SU-DHL-6 (cell line): Measurements from ENCODE around the gene DST.

ENCODE experiments used
- H2AFZ ChIP-seq: fragments of 200-600 bp; sonication (generic); 2 replicates; pipeline ENCODE4 v1.6.1; 2014; ENCODE audit warnings: low read depth, mild to moderate bottlenecking, moderate library complexity, mixed read lengths, antibody characterized with exemption, low read length; ENCODE audit not compliant: severe bottlenecking
- H3F3A ChIP-seq: fragments of 200-600 bp; shearing (Covaris generic); 2 replicates; pipeline ENCODE4 v1.6.0; 2016; ENCODE audit warnings: antibody characterized with exemption, mild to moderate bottlenecking; ENCODE audit not compliant: insufficient read depth
- H3K27ac ChIP-seq: fragments of 200-600 bp; sonication (generic); 2 replicates; pipeline ENCODE4 v1.5.1; 2016; ENCODE audit warnings: low read depth, mild to moderate bottlenecking, low read length, moderate library complexity, mixed read lengths
- H3K27me3 ChIP-seq: fragments of 200-600 bp; sonication (generic), shearing (Covaris generic); 2 replicates; pipeline ENCODE4 v1.6.0; 2014; ENCODE audit warnings: mild to moderate bottlenecking, low read length
- H3K36me3 ChIP-seq: fragments of 200-600 bp; sonication (generic); 2 replicates; pipeline ENCODE4 v1.6.1; 2014; ENCODE audit warnings: mild to moderate bottlenecking, low read length, mixed read lengths
- H3K4me2 ChIP-seq: fragments of 300-600, 200-600 bp; shearing (Covaris generic), sonication (generic); 2 replicates; pipeline ENCODE4 v1.6.0; 2014; ENCODE audit warnings: low read length, low read depth, mild to moderate bottlenecking; ENCODE audit not compliant: poor library complexity, severe bottlenecking
- H3K4me3 ChIP-seq: fragments of 200-600 bp; sonication (generic); 2 replicates; pipeline ENCODE4 v1.5.1; 2014; ENCODE audit warnings: antibody characterized with exemption, low read length, mild to moderate bottlenecking, mixed read lengths; ENCODE audit not compliant: insufficient read depth, poor library complexity, severe bottlenecking
- H3K79me2 ChIP-seq: fragments of 200-600 bp; sonication (generic); 2 replicates; pipeline ENCODE4 v1.6.1; 2014; ENCODE audit warnings: mild to moderate bottlenecking, low read length, moderate library complexity; ENCODE audit not compliant: insufficient read depth
- H3K9ac ChIP-seq: fragments of 200-600 bp; sonication (generic); 2 replicates; pipeline ENCODE4 v1.7.0; 2014; ENCODE audit warnings: mild to moderate bottlenecking, low read length
- H3K9me2 ChIP-seq: fragments of 200-600 bp; sonication (generic); replicated peaks from 2 replicates; pipeline ENCODE4 v1.6.1; 2014; ENCODE audit warnings: low read length; ENCODE audit not compliant: insufficient read depth
- H3K9me3 ChIP-seq: fragments of 200-600 bp; sonication (generic); 2 replicates; pipeline ENCODE4 v1.6.1; 2014; ENCODE audit warnings: low read length, mixed read lengths; ENCODE audit not compliant: insufficient read depth
- H4K20me1 ChIP-seq: fragments of 200-600 bp; sonication (generic); 2 replicates; pipeline ENCODE4 v1.6.1; 2014; ENCODE audit warnings: low read depth, mild to moderate bottlenecking, antibody characterized with exemption, low read length, moderate library complexity, mixed read lengths
- CTCF ChIP-seq: fragments of 200-600 bp; sonication (generic); IDR thresholded peaks from one replicate; pipeline ENCODE4 v1.5.1; 2017; ENCODE audit warnings: antibody characterized with exemption, mild to moderate bottlenecking, low read length, moderate library complexity; ENCODE audit not compliant: insufficient read depth, poor library complexity, severe bottlenecking
- EZH2phosphoT487 ChIP-seq: fragments of 200-600 bp; sonication (generic), shearing (Covaris generic); conservative IDR thresholded peaks from 2 replicates; pipeline ENCODE4 v1.6.1; 2018; ENCODE audit warnings: mild to moderate bottlenecking, antibody characterized with exemption, low read length, moderate library complexity, mixed read lengths

The DST gene

GRCh38 chr6:56495654-56496053 lies 147.0 kb downstream of the DST start:
- H3K4me3 ChIP-seq: no peak overlapping the region
- H3K4me2 ChIP-seq: no peak overlapping the region
- no peaks in the 10 kb centered on the region for H3K9me2 ChIP-seq
- H3K27ac ChIP-seq: no peak overlapping the region
- H3K36me3 ChIP-seq: no peaks in the 10 kb centered on the region
- no peaks in the 10 kb centered on the region for H3F3A ChIP-seq
- no peak overlapping the region for H3K9ac ChIP-seq
- H3K27me3 ChIP-seq: no peaks in the 10 kb centered on the region
- no peak overlapping the region for H2AFZ ChIP-seq
- TF ChIP-seq CTCF (no peak), EZH2phosphoT487 (no peak)
- H4K20me1 ChIP-seq: no peaks in the 10 kb centered on the region
- H3K79me2 ChIP-seq: no peaks in the 10 kb centered on the region
- H3K9me3 ChIP-seq: no peaks in the 10 kb centered on the region

DNA sequence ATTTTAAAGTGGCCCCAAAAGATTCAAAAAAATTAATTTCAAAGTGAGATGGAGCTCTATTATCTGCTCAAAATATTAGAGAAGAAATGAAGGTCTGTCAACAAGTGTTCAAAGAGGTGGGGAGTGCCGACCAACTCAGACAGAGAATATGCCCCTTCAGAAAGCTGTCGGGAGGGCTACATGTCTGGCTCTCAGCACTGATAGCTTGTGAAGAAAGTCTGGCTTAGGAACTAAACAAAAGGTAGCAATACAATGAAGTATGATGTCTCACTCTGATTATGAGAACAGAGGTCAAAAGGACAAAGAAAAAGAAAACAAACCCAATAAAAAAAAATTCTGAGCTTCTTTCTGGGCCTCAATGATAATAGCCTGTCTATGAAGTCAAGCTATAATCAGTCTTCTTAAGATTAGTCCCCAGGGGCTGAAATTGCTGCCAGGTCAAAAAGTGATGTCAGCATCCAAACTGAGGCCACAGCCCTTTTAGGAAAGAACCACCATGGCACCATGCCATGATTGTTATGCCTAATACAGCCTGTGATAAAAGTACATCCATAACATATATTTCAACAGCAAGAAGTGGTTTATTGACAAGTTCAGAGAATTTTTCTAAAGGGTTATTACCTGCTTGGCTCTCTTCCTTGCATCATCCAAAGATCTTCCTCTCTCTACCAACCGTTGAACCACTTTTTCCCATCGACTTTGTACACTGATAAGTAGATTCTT lies 150.9 kb downstream of the DST start:
- Histone ChIP-seq H3K79me2 (no peaks in the 10 kb centered on the region), H3K36me3 (no peaks in the 10 kb centered on the region), H2AFZ (no peak overlapping the region), H3K4me2 (no peak overlapping the region), H3K27ac (no peak overlapping the region), H3K9ac (no peak overlapping the region), H4K20me1 (no peaks in the 10 kb centered on the region), H3K4me3 (no peak overlapping the region), H3K9me2 (no peaks in the 10 kb centered on the region), H3K9me3 (no peaks in the 10 kb centered on the region), H3F3A (no peaks in the 10 kb centered on the region), H3K27me3 (no peaks in the 10 kb centered on the region)
- no peak for TF ChIP-seq CTCF
- TF ChIP-seq EZH2phosphoT487: no peak

GRCh38 chr6:56490993-56491392 lies 151.7 kb downstream of the DST start:
- no peak overlapping the region for H2AFZ ChIP-seq
- no peaks in the 10 kb centered on the region for H3F3A ChIP-seq
- no peak overlapping the region for H3K4me2 ChIP-seq
- no peaks in the 10 kb centered on the region for H3K36me3 ChIP-seq
- H3K4me3 ChIP-seq: no peak overlapping the region
- H3K9me3 ChIP-seq: no peaks in the 10 kb centered on the region
- H3K27ac ChIP-seq: no peak overlapping the region
- TF ChIP-seq EZH2phosphoT487 (no peak), CTCF (no peak)
- no peaks in the 10 kb centered on the region for H4K20me1 ChIP-seq
- H3K79me2 ChIP-seq: no peaks in the 10 kb centered on the region
- H3K27me3 ChIP-seq: no peaks in the 10 kb centered on the region
- H3K9ac ChIP-seq: no peak overlapping the region
- H3K9me2 ChIP-seq: no peaks in the 10 kb centered on the region
